Measurements from ENCODE around the gene KIF12.
A peak's percentile ranks its signal among the peaks of the same experiment; 100 is the strongest.
"Not testable (repeated sequence)": the region's sequence is repeated elsewhere in the genome, so short reads cannot be mapped to it uniquely, and the experiment has no call there.

The KIF12 gene

GRCh38 chr9:114090798-114091197 is 8.3 kb downstream of the KIF12 start:
- no peak for DNase-seq

GRCh38 chr9:114089206-114089840 is 9.8 kb downstream of the KIF12 start:
- TF ChIP-seq GATA1 (IDR thresholded peaks at IDR 0.05; ENCODE audit: low read depth, low read length), result no peak
- TF ChIP-seq POLR2A (IDR thresholded peaks at IDR 0.05; ENCODE audit: low read length), result no peak
- DNase-seq, result no peak

More at GRCh38 chr9:114090798-114091197, 8.3 kb downstream of the KIF12 start:
- TF ChIP-seq POLR2A (IDR thresholded peaks at IDR 0.05; ENCODE audit: low read length), result no peak
- no peak for TF ChIP-seq GATA1 (IDR thresholded peaks at IDR 0.05; ENCODE audit: low read depth, low read length)

DNA sequence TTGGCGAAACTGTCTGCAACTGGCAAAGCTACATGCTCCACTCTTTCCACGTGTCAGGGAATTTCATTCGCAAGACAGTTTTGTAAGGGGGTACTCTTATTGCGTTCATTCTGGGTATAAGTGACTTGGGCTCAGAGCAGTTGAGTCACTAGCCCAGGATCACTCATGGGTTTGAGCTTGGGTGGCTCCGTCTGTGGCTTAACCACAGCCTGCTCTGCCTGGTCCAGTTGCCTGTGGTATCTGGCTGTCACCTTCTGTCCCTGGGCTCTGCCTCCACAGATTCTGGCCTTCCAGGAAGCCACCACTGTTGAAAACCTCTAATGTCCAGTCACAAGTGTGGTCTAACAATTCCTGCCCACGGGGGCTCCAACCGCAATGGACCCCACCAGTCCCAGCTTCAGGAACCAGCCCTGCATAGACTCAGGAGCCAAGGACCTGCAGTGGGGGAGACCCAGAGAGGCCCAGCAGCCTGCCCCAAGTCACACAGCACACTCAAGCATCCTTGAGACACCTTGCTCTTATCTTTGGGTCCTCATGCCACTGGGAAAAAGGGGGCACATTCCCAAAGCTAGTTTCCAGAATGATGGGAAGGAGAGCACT is 10.4 kb downstream of the KIF12 start:
- DNase-seq, result no peak
- TF ChIP-seq GATA1 (IDR thresholded peaks at IDR 0.05; ENCODE audit: low read depth, low read length), result no peak

DNA sequence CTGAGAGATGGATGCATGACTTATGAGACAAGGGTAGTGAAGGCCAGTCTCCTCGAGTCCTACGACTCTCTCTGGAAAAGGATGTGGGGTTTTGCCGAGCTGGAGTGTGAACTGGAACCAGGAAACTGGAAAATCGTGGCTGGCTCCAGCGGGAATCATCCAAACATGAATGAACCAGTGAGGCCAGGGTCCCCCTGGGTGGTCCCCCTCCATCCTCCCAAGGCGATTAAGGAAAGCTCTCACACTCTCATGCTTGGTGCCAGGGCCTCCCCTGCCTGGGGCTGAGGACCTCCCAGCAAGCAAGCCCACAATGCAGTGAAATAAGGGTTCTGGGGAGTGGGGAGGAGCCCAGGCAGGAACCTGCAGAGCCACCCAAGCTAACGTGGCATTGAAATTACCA is 11.4 kb downstream of the KIF12 start:
- no peak for TF ChIP-seq GATA1 (IDR thresholded peaks at IDR 0.05; ENCODE audit: low read depth, low read length)
- no peak for TF ChIP-seq POLR2A (IDR thresholded peaks at IDR 0.05; ENCODE audit: low read length)
- no peak for DNase-seq

- no peak for DNase-seq
- TF ChIP-seq POLR2A (IDR thresholded peaks at IDR 0.05; ENCODE audit: low read length) (no peak), GATA1 (IDR thresholded peaks at IDR 0.05; ENCODE audit: low read depth, low read length) (no peak)
Observed at GRCh38 chr9:114086607-114087006, 12.5 kb downstream of the KIF12 start.

DNA sequence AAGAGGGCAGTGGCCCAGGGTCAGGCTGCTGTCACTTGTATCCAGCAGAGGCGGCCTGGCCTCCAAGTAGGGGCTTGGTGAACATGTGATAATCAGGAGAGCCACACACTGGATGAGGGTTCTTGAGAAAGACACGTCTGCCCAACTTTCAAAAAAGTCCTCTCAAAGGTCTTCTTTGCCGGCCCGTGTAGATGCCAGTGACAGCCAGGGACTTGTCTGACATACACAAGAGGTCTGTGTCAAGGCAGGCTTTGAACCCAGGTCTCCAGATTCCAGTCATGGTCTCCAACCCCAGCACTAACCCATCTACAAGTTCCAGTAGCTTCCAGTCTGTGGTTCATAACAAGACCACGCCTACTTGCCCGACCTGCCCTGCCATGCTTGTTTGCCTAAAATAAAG is 13.1 kb downstream of the KIF12 start:
- TF ChIP-seq POLR2A (IDR thresholded peaks at IDR 0.05; ENCODE audit: low read length), result no peak
- no peak for TF ChIP-seq GATA1 (IDR thresholded peaks at IDR 0.05; ENCODE audit: low read depth, low read length)
- no peak for DNase-seq

DNA sequence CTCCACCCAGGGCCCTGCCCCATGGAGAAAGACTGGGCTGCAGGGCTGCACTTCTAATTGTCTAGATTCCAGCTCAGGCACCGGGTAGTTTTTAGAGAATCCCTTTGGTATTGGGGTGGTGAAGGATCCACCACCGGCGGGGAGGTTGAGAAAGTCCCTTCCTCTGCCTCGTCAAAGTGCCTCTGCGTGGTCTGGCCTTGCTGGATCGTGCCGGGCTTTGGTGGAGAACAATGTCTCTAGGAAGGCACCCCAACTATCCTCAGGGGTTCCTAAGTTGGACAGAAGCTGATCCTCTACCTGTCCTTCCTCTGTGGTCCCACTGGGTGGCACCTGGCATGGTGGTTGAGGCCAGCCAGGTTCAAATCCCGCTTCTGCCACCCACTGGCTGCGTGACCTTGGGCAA is 13.7 kb downstream of the KIF12 start:
- no peak for DNase-seq
- no peak for TF ChIP-seq GATA1 (IDR thresholded peaks at IDR 0.05; ENCODE audit: low read depth, low read length)

GRCh38 chr9:114084282-114085073 is 14.6 kb downstream of the KIF12 start:
- TF ChIP-seq GATA1 (IDR thresholded peaks at IDR 0.05; ENCODE audit: low read depth, low read length), result no peak
- no peak for TF ChIP-seq POLR2A (IDR thresholded peaks at IDR 0.05; ENCODE audit: low read length)
- no peak for DNase-seq

- TF ChIP-seq GATA1 (IDR thresholded peaks at IDR 0.05; ENCODE audit: low read depth, low read length), result no peak
- TF ChIP-seq POLR2A (IDR thresholded peaks at IDR 0.05; ENCODE audit: low read length), result no peak
- no peak for DNase-seq
Observed at GRCh38 chr9:114083666-114084065, 15.4 kb downstream of the KIF12 start.

DNA sequence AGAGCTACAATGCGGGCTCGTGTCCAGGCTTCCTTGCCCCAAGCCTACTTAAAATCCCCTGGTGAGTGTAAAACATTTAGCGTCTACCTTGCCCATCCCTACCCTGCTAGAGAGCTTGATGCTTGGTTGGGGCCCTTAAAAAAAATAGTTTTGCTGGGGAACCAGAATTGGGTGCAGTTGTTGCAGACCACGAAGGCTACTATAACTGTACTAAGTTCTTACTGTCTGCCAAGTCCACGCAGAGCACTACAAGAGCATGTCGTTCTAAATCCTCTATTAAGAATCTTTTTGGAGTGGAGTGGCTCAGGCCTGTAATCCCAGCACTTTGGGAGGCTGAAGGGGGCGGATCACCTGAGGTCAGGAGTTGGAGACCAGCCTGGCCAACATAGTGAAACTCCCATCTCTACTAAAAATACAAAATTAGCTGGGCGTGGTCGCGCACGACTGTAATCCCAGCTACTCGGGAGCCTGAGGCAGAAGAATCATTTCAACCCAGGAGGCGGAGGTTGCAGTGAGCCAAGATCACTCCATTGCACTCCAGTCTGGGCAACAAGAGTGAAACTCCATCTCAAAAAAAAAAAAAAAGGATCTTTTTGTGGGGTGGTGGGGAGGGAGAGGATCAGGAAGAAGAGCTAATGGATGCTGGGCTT is 16.2 kb downstream of the KIF12 start:
- not testable (repeated sequence) for DNase-seq

DNA sequence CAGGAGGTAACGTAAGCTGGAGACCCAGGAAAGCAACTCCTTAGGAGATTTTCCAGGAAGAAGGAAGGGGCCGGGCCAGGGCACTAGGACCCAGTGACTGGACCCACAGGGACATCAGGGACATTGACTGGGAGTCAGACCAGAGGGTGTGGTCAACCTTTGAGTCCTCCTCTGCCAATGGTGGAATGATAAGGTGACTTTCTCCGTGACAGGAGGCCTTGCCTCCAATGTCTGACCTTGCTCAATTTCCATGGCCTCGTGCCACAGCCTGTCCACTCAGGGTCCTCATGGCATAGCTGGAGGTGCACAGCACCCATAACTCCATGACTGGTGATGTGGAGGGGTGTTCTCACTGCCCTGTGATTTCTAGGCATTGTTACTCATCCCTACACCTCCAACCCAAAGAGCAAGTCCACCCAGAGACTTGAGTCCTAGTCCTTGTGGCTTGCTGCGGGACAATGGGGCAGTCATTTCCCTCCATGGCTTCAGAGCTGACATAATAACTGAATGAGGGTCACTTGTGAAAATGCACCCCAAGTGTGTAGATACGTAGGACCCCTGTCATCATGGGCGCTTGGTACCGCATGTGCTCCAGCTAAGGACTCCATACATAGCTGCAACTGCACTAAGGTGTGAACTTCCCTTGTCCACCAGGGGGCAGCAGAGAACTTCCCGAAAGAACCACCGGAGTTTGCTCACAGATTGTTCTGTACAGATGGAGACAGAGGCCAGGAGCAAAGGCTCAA is 16.9 kb downstream of the KIF12 start:
- no peak for TF ChIP-seq GATA1 (IDR thresholded peaks at IDR 0.05; ENCODE audit: low read depth, low read length)
- no peak for TF ChIP-seq POLR2A (IDR thresholded peaks at IDR 0.05; ENCODE audit: low read length)
- DNase-seq, result peak; percentile 71 to 84

GRCh38 chr9:114081441-114082016 is 17.6 kb downstream of the KIF12 start:
- no peak for DNase-seq
- TF ChIP-seq GATA1 (IDR thresholded peaks at IDR 0.05; ENCODE audit: low read depth, low read length) (no peak), POLR2A (IDR thresholded peaks at IDR 0.05; ENCODE audit: low read length) (no peak)

- TF ChIP-seq POLR2A (IDR thresholded peaks at IDR 0.05; ENCODE audit: low read length) (no peak), GATA1 (IDR thresholded peaks at IDR 0.05; ENCODE audit: low read depth, low read length) (no peak)
- no peak for DNase-seq
Observed at GRCh38 chr9:114080773-114081440, 18.2 kb downstream of the KIF12 start.

Measured in erythroblast (primary cell).